Mammary epithelial cell (primary cell): ENCODE results near the gene SSRP1.

Source experiments
- CTCF ChIP-seq, 2 donors: IDR thresholded peaks in 1 of 2; conservative IDR thresholded peaks in 1 of 2; 2 replicates each; pipeline ENCODE4 v1.5.1; 2011 to 2012; ENCODE audit warnings: inconsistent platforms in 2 of 2, low read length in 2 of 2, mild to moderate bottlenecking in 2 of 2, control low read depth in 1 of 2, low read depth in 1 of 2; ENCODE audit not compliant: insufficient read depth in 1 of 2; ENCODE audit errors: extremely low read depth in 1 of 2
- EZH2 ChIP-seq: IDR thresholded peaks from 2 replicates; pipeline ENCODE4 v1.6.1; 2012; ENCODE audit warnings: low read length, inconsistent platforms, borderline replicate concordance

- TF ChIP-seq CTCF (conservative IDR thresholded peaks at IDR 0.05 in 1 of 2, IDR thresholded peaks at IDR 0.05 in 1 of 2; ENCODE audit: extremely low read depth in 1 of 2, insufficient read depth in 1 of 2, low read depth in 1 of 2, low read length in 2 of 2): no peak
- TF ChIP-seq EZH2: no peak
Measured at GRCh38 chr11:57306161-57306876, 29.4 kb downstream of the SSRP1 start.
